Measurements from ENCODE around the gene TTC12. TPM values are rescaled to one million over a fixed set of nuclear protein-coding genes. Genes with fewer than 3 reads are reported as not detected.

The TTC12 gene
- total and polyA plus RNA-seq, 2 of the 13 experiments (the other 11 are each of a cell fraction or from before 2014, with no cell fraction given): 5.4 to 11.6 TPM

DNA sequence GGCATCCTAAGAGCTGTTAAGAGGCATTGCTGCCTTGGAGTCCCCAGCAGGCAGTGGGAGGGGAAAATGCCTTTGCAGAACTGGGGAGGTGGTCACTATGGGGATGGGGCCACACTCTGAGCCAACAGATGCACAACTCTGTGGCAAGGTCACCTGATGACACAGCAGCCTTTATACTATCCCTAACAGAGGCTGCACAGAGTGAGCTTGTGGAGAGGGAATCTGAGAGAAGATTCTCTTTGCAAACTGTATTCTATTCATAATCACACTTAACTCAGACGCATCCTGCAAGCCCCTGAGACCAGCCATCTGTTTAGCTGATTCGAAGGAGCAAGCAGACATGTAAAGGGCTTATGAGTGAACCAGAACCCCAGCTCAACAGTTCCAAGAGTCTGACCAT lies 49.0 kb upstream of the TTC12 start:
- no peak for FAIRE-seq
- TF ChIP-seq SALL2 (CRISPR knock-in tag; IDR thresholded peaks at IDR 0.05): no peak
- TF ChIP-seq KLF9 (CRISPR knock-in tag; IDR thresholded peaks at IDR 0.05; ENCODE audit: low read depth): no peak
- TF ChIP-seq, protein P1, sequence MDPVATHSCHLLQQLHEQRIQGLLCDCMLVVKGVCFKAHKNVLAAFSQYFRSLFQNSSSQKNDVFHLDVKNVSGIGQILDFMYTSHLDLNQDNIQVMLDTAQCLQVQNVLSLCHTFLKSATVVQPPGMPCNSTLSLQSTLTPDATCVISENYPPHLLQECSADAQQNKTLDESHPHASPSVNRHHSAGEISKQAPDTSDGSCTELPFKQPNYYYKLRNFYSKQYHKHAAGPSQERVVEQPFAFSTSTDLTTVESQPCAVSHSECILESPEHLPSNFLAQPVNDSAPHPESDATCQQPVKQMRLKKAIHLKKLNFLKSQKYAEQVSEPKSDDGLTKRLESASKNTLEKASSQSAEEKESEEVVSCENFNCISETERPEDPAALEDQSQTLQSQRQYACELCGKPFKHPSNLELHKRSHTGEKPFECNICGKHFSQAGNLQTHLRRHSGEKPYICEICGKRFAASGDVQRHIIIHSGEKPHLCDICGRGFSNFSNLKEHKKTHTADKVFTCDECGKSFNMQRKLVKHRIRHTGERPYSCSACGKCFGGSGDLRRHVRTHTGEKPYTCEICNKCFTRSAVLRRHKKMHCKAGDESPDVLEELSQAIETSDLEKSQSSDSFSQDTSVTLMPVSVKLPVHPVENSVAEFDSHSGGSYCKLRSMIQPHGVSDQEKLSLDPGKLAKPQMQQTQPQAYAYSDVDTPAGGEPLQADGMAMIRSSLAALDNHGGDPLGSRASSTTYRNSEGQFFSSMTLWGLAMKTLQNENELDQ (CRISPR knock-in tag; IDR thresholded peaks at IDR 0.05; ENCODE audit: borderline replicate concordance): no peak
- no peak for TF ChIP-seq PCBP1 (IDR thresholded peaks at IDR 0.05; ENCODE audit: borderline replicate concordance, low read depth, low read length)
- TF ChIP-seq, protein P2, sequence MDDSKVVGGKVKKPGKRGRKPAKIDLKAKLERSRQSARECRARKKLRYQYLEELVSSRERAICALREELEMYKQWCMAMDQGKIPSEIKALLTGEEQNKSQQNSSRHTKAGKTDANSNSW (CRISPR knock-in tag; IDR thresholded peaks at IDR 0.05; ENCODE audit: borderline replicate concordance): no peak
- TF ChIP-seq, protein P3, sequence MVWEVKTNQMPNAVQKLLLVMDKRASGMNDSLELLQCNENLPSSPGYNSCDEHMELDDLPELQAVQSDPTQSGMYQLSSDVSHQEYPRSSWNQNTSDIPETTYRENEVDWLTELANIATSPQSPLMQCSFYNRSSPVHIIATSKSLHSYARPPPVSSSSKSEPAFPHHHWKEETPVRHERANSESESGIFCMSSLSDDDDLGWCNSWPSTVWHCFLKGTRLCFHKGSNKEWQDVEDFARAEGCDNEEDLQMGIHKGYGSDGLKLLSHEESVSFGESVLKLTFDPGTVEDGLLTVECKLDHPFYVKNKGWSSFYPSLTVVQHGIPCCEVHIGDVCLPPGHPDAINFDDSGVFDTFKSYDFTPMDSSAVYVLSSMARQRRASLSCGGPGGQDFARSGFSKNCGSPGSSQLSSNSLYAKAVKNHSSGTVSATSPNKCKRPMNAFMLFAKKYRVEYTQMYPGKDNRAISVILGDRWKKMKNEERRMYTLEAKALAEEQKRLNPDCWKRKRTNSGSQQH (CRISPR knock-in tag; IDR thresholded peaks at IDR 0.05; ENCODE audit: low read depth): no peak
- no peak for TF ChIP-seq MAFK (conservative IDR thresholded peaks at IDR 0.05 in 1 of 2, IDR thresholded peaks at IDR 0.05 in 1 of 2; ENCODE audit: low read length in 2 of 2)
- TF ChIP-seq MYNN (CRISPR knock-in tag; IDR thresholded peaks at IDR 0.05; ENCODE audit: low read depth): no peak
- no peak for TF ChIP-seq ISX (CRISPR knock-in tag; conservative IDR thresholded peaks at IDR 0.05)
- TF ChIP-seq ZNF530 (CRISPR knock-in tag; IDR thresholded peaks at IDR 0.05; ENCODE audit: low read depth): no peak
- TF ChIP-seq, protein P4, sequence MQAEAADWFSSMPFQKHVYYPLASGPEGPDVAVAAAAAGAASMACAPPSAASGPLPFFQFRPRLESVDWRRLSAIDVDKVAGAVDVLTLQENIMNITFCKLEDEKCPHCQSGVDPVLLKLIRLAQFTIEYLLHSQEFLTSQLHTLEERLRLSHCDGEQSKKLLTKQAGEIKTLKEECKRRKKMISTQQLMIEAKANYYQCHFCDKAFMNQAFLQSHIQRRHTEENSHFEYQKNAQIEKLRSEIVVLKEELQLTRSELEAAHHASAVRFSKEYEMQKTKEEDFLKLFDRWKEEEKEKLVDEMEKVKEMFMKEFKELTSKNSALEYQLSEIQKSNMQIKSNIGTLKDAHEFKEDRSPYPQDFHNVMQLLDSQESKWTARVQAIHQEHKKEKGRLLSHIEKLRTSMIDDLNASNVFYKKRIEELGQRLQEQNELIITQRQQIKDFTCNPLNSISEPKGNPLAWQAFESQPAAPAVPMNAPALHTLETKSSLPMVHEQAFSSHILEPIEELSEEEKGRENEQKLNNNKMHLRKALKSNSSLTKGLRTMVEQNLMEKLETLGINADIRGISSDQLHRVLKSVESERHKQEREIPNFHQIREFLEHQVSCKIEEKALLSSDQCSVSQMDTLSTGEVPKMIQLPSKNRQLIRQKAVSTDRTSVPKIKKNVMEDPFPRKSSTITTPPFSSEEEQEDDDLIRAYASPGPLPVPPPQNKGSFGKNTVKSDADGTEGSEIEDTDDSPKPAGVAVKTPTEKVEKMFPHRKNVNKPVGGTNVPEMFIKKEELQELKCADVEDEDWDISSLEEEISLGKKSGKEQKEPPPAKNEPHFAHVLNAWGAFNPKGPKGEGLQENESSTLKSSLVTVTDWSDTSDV (CRISPR knock-in tag; IDR thresholded peaks at IDR 0.05): no peak
- TF ChIP-seq ZNF3 (CRISPR knock-in tag; IDR thresholded peaks at IDR 0.05): no peak
- TF ChIP-seq SNRNP70 (IDR thresholded peaks at IDR 0.05; ENCODE audit: low read depth, low read length): no peak
- CTCF ChIA-PET (ENCODE audit: low intra/inter-chr PET ratio, low total read pairs): no interaction called here
- DNase-seq (ENCODE audit: low spot score): no peak
- H2AFZ ChIP-seq (ENCODE audit: low read length): no peak overlapping the region
- no CpG with 5 or more reads among the region's 2 CpGs for WGBS (ENCODE audit: low lambda C conversion rate)
- H3K4me2 ChIP-seq (ENCODE audit: low read depth, low read length): no peak overlapping the region
- no peaks in the 10 kb centered on the region for H4K20me1 ChIP-seq (ENCODE audit: insufficient read depth, low read length)
- H3K27me3 ChIP-seq (ENCODE audit: control insufficient read depth in 1 of 2, insufficient read depth in 2 of 2, low read length in 2 of 2): peaks cover 1 to 28% of the 10 kb centered on the region in 2 experiments; a peak in 3 of 5 replicates
- no peaks in the 10 kb centered on the region for H3K36me3 ChIP-seq (replicated peaks in 1 of 2; ENCODE audit: control insufficient read depth in 1 of 2, insufficient read depth in 2 of 2, low read length in 2 of 2)
- no peak overlapping the region for H3K27ac ChIP-seq (ENCODE audit: extremely low read length, insufficient read depth, low read length)
- intact Hi-C loops (cut with micrococcal nuclease; ENCODE audit: unreplicated experiment): no loop called here
- in situ Hi-C loops (cut with HindIII; ENCODE audit: extremely low pct_ligation_motif_present, low pct_unique_long_range_greater_than_20kb): no loop called here
- POLR2A ChIA-PET: no interaction called here
- no peaks in the 10 kb centered on the region for H3K79me2 ChIP-seq (ENCODE audit: insufficient read depth, low read length)
- no peak overlapping the region for H3K4me3 ChIP-seq (replicated peaks in 1 of 3; ENCODE audit: insufficient read depth in 1 of 3, low read depth in 2 of 3, low read length in 3 of 3)
- no TSS peak for BruUV-seq (replicated peaks)
- no peaks in the 10 kb centered on the region for H3K4me1 ChIP-seq (ENCODE audit: insufficient read depth, low read length)
- no peaks in the 10 kb centered on the region for H3K9me3 ChIP-seq (ENCODE audit: low read length)
- H3K9ac ChIP-seq (ENCODE audit: insufficient read depth, low read depth, low read length): no peak overlapping the region
- no peak for ATAC-seq

Data from HepG2 (cell line).